ENCODE measurements around the gene KCNK17. TPM values are rescaled to one million over a fixed set of nuclear protein-coding genes. Genes with fewer than 3 reads are reported as not detected.

Gene KCNK17
- total and polyA plus RNA-seq, 8 donors, result 0.84 to 44.0 (median 1.1) TPM

DNA sequence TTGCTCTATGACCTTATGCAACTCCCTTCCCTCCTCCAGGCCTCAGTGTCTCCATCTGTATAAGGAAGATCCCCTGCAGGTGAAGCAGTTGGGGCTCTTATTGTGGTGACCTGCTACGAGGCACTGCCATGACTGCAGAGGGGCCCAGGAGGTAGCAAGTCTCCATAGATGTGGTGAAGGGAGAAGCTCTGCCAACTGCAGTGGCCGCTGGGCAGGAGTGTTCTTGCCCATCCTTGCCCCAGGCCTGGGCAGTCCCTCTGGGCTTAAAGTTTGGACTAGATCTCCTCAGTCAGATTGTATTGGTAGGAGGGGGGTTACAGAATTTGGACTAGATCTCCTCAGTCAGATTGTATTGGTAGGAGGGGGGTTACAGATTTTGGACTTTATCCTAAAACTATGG lies 12.2 kb downstream of the KCNK17 start:
- no peak overlapping the region for H3K27ac ChIP-seq
- no peaks in the 10 kb centered on the region for H3K9me3 ChIP-seq
- no peak for TF ChIP-seq CTCF (IDR thresholded peaks at IDR 0.05)
- WGBS, 2 donors, result 81 to 100% methylated on average over 2 of the region's 2 CpGs
- H3K4me3 ChIP-seq, result no peak overlapping the region
- H3K4me1 ChIP-seq, result no peaks in the 10 kb centered on the region
- H3K36me3 ChIP-seq, result no peaks in the 10 kb centered on the region
- FAIRE-seq (no peak), ATAC-seq (no peak), DNase-seq (no peak)
- intact Hi-C loops (cut with DNase I), result loop anchor here in 2 of 3 donors (2.0 to 10.0 kb wide), 3 partner anchors 135 to 327 kb away; no protein-coding TSS in a partner anchor
- H3K27me3 ChIP-seq, result no peaks in the 10 kb centered on the region

GRCh38 chr6:39301606-39302005 lies 12.6 kb downstream of the KCNK17 start:
- FAIRE-seq (no peak), ATAC-seq (no peak)
- intact Hi-C loops (cut with DNase I), result loop anchor here in 2 of 3 donors (2.0 to 10.0 kb wide), 3 partner anchors 135 to 327 kb away; no protein-coding TSS in a partner anchor

GRCh38 chr6:39300739-39301138 lies 13.5 kb downstream of the KCNK17 start:
- 81 to 91% methylated on average over 6 of the region's 6 CpGs for WGBS, 2 donors
- H3K4me1 ChIP-seq, result no peaks in the 10 kb centered on the region
- no peak for TF ChIP-seq CTCF (IDR thresholded peaks at IDR 0.05)
- H3K36me3 ChIP-seq, result no peaks in the 10 kb centered on the region
- no peaks in the 10 kb centered on the region for H3K9me3 ChIP-seq
- H3K27me3 ChIP-seq, result no peaks in the 10 kb centered on the region
- no peak overlapping the region for H3K4me3 ChIP-seq
- H3K27ac ChIP-seq, result no peak overlapping the region
- no peak for FAIRE-seq
- DNase-seq, result no peak
- intact Hi-C loops (cut with DNase I), result loop anchor here in 2 of 3 donors (10.0 kb wide), 2 partner anchors 136 to 326 kb away; no protein-coding TSS in a partner anchor
- peak in 1 of 4 donors; percentile 14 for ATAC-seq

More at GRCh38 chr6:39301606-39302005, 12.6 kb downstream of the KCNK17 start:
- Histone ChIP-seq H3K27me3 (no peaks in the 10 kb centered on the region), H3K4me1 (no peaks in the 10 kb centered on the region), H3K36me3 (no peaks in the 10 kb centered on the region), H3K27ac (no peak overlapping the region), H3K9me3 (no peaks in the 10 kb centered on the region), H3K4me3 (no peak overlapping the region)
- WGBS, 2 donors, result 74 to 79% methylated on average over 7 of the region's 7 CpGs
- no peak for DNase-seq
- no peak for TF ChIP-seq CTCF (IDR thresholded peaks at IDR 0.05)

DNA sequence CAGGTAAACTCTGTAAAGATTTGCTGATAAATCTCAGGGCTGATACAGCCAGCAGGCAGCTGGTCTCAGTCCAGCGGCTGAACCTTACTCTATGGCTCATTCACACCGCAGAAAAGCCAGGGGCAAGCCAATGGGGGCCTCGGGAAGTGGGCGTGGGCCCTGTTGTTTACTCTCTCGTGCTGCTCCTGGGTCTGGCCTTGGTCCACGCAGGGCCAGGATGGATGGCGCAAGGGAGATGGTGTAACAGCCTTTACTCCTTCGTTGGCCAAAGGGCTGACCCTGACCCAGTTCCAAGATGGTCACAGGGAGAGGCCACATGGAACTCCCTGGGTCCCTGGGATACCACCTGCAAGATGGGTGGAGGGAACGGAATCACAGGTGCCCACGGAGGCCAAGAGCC lies 16.2 kb downstream of the KCNK17 start:
- Histone ChIP-seq H3K27me3 (no peaks in the 10 kb centered on the region), H3K36me3 (no peaks in the 10 kb centered on the region), H3K4me3 (no peak overlapping the region), H3K27ac (no peak overlapping the region), H3K9me3 (no peaks in the 10 kb centered on the region), H3K4me1 (no peaks in the 10 kb centered on the region)
- ATAC-seq (peak in 1 of 4 donors; percentile 30), FAIRE-seq (no peak), DNase-seq (no peak)
- WGBS, 2 donors, result 46 to 50% methylated on average over 10 of the region's 10 CpGs
- TF ChIP-seq CTCF (IDR thresholded peaks at IDR 0.05), result no peak
- intact Hi-C loops (cut with DNase I), result no loop called here

DNA sequence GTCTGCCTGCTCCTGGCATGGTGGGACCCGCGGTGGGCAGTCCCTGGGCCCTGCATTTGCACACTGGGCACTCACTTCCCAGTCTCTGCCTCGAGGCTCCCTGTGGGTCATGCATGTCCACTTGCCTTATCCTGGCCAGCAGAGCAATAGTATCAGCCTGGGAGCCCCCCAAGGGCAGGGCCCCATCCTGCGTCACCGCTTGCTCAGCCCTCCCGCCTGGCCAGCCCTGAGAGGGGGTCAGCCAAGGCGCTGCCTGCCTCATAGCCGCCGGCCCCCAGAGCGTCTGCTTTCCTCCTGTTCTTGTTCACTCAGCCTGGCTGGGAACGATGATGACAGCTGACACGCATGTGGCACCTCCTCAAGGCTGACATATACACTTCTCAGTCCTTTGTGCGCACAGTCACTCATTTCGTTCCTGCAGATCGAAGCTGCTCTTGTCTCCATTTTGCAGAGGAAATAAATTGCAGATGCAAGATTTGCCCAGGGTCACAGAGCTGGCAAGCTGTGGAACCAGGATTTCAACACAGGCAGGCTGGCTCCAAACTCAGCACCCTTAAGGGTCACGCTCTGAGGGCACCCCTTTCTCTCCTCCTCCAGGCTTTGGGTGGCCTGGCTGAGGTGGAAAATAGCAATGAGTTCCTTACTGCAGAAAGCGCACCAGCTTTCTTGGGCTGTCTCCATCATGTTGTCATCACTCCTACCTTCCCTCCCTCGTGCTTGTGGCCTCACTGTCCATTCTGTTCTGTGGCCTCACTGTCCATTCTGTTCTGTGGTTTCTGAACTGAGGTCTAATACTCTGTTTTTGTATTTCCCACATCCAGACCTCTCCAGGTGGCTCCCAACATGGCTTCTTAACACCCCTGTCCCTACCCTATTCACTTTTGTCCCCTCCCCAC lies 17.2 kb downstream of the KCNK17 start:
- Histone ChIP-seq H3K36me3 (no peaks in the 10 kb centered on the region), H3K4me3 (no peak overlapping the region), H3K27me3 (no peaks in the 10 kb centered on the region), H3K9me3 (no peaks in the 10 kb centered on the region), H3K27ac (no peak overlapping the region), H3K4me1 (no peaks in the 10 kb centered on the region)
- 72 to 76% methylated on average over 18 of the region's 18 CpGs for WGBS, 2 donors
- intact Hi-C loops (cut with DNase I), result no loop called here
- FAIRE-seq (no peak), DNase-seq (no peak), ATAC-seq (peak in 2 of 4 donors; percentile 31 to 51)
- no peak for TF ChIP-seq CTCF (IDR thresholded peaks at IDR 0.05)

Measured in pancreas (tissue), 10 donors.